HG02571 (cell line): ENCODE data around the gene DCAF17.

ENCODE experiments used
- ATAC-seq: cut with Tn5 transposase; IDR thresholded peaks from one replicate; pipeline ENCODE4 v1.9.1; 2021; ENCODE audit warnings: mild to moderate bottlenecking, moderate library complexity; ENCODE audit not compliant: unreplicated experiment

The DCAF17 gene, protein sequence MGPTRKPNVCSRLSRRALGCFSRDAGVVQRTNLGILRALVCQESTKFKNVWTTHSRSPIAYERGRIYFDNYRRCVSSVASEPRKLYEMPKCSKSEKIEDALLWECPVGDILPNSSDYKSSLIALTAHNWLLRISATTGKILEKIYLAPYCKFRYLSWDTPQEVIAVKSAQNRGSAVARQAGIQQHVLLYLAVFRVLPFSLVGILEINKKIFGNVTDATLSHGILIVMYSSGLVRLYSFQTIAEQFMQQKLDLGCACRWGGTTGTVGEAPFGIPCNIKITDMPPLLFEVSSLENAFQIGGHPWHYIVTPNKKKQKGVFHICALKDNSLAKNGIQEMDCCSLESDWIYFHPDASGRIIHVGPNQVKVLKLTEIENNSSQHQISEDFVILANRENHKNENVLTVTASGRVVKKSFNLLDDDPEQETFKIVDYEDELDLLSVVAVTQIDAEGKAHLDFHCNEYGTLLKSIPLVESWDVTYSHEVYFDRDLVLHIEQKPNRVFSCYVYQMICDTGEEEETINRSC

DNA sequence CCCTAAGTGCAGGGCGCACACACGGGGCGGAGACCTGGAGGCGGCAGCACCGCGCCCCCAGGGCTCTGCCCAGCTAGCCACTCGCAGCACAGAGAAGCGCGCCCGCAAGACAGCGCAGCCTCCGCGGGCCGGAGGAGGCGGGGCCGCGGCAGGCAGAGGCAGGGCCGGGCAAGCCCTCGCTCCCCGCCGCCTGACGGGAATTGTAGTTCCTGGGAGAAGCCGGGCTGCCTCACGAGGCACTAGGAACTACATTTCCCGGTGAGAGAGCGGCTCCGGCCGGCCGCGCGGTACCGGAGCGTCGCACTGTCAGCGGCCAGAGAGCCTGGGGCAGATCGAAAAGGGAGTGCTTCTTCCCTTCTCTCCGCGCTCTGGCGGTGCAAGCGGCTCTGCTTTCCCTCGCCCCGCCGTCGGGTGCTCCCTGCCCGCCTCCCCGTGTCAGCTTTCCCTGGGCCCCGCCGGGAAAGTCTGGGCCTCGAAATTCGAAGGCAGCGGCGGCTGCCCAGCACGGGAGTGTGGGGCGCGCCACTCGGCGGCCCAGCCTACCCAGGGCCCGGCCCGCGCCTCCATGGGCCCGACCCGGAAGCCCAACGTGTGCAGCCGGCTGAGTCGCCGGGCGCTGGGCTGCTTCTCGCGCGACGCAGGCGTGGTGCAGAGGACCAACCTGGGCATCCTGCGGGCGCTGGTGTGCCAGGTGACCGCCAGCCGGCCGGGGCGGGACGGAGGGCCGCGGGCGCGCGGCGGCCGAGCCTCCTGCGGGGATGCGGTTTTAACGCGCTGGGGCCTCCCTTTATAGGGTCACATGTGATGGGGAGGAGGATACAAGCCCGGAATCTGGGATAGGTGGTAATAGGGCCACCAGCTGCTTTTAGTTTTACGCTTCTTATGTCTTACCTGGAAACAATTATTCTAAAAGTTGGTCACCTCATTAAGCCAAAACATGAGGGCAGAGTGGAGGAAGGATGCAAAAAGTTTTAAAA is at the start of gene DCAF17:
Gene DCAF17 (plus strand): TSS at position 214 of the 977 bp plus-strand sequence. CDS start 352 bp downstream, at position 566.
- ATAC-seq, result peak; percentile 91

DNA sequence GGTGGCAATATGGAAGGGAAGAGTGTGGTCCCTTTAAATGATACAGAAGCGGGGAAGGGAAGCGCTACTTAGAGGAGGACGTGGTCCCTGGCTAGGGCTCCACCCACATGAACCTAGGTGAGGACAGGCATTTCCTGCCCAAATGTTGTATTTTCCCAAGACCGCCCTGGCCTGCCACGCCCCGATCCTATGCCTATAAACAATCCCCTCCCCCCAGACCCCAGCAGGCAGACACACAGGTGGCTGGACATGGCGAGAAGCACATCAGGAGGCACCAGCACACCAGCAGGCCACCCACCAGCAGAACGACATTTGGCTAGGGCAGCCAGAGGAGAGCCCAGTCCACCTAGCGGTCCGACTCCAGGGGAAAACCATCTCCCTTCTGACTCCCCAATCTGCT is 47.4 kb upstream of the DCAF17 start:
- ATAC-seq, result no peak

DNA sequence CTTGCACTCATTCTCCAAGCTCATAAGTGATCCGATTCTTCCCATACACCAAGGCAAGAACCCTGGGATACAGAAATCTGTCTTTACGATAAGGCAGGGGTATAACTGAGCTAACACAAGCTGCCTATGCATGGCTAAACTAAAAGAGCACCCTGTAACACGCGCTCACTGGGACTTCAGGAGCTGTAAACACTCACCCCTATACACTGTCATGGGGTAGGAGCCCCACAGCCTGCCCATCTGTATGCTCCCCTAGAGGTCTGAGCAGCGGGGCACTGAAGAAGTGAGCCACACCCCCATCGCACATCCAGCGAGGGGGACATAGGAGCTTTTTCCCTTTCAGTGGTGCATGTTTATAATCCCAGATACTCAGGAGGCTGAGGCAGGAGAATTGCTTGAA is 47.0 kb upstream of the DCAF17 start:
- ATAC-seq, result no peak

DNA sequence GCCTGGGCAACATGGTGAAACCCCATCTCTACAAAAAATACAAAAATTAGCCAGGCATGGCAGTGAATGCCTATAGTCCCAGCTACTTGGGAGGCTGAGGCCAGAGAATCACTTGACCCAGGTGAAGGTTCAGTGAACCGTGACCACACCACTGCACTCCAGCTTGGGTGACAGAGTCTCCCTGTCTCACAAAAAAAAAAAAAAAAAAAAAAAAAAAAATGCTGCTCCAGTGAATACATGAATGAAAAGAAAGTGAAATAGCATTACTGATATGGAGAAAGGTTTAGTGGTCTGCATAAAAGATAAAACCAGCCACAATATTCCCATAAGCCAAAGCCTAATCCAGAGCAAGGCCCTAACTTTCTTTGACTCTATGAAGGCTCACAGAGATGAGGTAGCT is 44.7 kb upstream of the DCAF17 start:
- no peak for ATAC-seq

DNA sequence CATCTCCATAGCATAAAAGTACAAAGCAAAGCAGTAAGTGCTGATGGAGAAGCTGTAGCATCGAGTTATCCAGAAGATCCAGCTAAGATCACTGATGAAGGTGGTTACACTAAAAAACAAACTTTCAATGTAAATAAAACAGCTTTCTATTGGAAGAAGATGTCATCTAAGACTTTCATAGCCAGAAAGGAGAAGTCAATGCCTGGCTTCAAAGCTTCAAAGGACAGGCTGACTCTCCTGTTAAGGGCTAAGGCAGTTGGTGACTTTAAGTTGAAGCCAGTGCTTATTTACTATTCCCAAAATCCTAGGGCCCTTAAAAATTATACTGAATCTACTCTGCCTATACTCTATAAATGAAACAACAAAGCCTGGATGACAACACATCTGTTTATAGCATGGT is 44.2 kb upstream of the DCAF17 start:
- no peak for ATAC-seq

DNA sequence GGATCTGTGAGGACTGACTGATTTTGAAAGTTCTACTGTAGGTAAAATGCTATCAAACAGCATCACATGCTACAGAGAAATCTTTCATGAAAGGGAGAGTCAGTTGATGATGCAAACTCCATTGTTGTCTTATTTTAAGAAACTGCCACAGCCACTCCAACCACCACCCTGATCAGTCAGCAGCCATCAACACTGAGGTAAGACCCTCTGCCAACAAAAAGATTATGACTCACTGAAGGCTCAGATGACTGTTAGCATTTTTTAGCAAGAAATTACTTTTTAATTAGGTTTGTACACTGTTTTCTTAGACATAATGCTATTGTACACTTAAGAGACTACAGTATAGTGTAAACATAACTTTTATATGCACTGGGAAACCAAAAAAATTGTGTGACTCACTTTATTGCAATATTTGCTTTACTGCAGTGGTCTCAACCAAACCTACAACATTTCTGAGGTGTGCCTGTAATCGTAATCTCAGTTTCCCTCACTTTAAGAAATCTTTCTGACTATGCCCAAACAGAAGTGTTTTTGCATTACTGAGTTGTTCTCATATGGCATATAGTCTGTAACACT is 43.0 kb upstream of the DCAF17 start:
- no peak for ATAC-seq

DNA sequence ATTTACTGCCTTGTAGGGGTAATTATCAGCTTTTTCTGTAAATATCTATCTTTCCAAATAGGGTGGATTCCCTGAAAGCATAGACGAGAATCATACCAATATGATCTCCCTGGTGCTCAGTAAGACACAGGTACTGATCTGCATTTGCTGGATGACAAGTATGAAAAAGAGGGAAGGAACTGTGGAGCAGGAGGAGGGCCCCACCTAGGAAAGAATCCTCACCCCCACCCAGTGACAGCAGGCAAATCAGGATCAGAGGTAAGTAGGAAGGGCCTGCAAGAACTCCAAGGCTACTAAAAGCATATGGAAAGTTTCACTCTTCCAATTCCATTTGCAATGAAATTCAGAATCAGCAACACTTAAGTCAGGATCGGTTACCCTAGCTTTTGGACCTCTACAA is 42.5 kb upstream of the DCAF17 start:
- ATAC-seq, result no peak

DNA sequence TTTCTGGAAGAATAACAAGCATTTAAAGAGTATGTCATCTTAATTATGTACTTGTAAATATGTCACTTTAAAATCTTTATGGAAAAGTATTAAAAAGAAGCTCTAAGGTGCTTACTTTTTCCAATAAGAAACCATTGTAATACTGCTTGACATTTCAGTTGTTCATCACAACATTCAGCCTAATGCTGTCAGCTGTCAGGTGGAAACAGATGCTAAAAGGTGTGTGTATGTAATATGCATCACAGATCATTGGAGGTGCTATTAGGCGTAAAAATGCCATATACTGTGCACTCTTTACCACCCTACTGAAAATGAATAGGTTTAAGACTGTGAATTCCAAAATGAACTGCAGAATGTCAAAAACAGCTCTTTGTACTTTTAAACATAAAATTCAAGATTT is 40.5 kb upstream of the DCAF17 start:
- no peak for ATAC-seq

DNA sequence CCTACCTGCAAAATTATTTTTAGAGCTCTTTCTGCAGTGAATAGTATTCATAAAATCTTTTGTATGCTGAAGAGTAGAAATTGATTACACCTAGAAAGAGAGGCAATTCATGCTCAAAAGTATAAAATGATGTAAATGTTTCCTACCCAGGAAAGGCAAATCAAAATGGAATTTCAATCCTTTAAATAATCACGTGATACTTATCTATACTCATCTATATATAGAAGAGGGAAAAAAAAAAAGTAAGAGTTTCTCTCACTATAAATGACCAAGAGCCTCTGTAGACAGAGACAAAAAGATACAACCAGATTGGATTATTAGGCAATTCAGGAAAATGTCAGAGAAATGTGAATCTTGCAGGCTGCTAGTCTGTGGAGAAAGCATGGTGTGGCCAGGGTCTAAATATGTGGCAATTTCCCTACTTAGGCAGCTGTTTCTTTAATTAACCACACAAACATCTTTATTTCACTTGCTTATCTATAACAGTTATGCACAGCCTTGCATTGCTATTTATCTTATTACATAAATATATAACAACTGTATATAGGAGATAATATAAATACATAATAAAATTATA is 39.8 kb upstream of the DCAF17 start:
- no peak for ATAC-seq

DNA sequence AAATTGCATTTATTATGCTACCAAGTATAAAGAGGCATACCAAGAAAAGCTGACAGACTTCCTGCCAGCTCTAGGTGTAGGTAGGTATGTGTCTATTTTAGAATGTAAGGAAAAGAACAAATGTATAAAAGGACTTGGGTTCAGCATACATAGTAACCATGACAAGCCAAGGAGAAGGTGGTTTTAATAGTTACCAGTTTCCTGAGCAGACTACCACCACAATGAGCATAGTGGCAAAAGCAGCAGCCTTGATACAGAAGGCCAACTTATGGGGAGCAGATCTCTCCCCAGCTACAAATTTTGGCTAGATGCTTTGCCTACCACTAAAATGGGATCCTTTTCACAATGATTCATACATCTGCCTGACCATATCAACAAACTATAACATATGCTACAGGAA is 34.7 kb upstream of the DCAF17 start:
- ATAC-seq, result no peak

DNA sequence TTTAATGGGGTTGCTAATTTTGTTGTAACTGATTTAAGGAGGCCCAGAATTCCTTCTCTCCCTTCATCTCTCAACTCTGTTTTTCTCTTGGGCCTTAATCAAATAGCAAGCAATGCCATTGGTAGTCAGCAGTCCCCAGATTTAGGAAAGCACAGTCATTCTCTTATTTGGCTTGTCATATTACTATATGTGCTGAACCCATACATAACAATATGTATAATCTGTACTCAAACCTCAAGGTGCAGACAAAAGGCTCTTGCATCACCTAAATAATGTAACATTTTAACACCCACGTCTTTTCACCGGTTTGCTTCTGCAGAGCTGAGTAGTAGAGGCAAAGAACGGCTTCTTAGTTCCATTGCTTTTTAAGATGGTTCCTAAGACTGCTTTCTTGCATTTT is 33.6 kb upstream of the DCAF17 start:
- no peak for ATAC-seq

DNA sequence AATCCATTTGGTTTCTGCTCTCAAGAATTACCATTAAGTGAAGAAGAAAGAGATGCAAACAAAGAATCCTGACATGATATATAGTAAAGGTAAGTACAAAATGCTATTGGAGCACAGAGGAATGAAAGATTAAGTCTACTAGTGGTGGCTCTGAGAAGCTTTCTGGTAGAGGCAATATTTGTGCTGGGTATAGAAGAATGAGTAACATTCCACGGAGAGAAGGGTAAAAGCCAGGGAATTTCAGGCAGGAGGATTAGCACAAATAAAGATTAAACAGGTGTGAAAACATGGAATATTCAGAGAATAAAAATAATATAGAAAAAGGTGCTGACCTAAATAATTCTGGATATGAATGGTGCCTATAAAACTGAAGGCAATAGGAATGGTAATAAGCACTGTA is 32.1 kb upstream of the DCAF17 start:
- ATAC-seq, result no peak

DNA sequence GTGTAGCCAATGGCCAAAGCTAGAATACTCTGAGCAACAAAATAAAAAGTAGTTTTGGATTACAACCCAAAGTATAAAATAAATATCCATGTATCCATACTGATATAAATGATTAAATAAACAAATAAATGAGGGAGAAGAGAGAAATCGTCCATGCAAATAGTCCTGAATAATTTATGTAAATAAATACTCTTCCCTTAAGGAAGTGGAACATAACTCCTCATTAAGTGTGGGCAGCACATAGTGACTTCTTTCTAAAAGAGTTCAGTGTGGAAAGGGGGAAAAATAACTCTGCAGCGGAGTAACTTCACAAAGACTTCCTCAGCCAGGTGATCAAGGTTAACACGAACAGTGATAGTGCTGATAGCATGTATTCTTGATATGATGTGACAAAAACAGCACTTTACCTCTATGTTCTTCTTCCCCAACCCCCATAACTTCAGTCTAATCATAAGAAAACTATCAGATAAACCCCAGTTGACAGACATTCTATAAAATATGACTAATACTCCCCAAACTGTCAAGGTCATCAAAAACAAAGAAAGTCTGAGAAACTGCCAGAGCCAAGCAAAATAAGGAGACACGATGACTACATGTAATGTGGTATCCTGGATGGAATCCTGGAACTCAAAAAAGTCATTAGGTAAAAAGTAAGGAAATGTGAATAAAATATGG is 31.0 kb upstream of the DCAF17 start:
- no peak for ATAC-seq

DNA sequence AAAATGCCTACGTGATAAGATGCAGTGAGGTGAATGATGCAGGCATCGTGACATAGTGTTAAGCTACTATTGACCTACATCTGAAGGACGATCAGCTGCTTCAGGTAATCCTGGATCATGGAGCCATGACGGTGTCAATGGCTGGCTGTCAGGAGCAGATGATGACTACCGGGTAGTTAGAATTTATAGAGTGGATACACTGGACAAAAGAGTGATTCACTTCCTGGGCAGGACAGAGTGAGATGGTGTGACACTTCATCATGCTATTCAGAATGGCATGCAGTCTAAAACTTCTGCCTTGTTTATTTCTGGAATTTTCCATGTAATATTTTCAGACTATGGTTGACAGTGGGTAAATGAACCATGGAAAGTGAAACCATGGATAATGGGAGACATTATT is 29.8 kb upstream of the DCAF17 start:
- no peak for ATAC-seq

DNA sequence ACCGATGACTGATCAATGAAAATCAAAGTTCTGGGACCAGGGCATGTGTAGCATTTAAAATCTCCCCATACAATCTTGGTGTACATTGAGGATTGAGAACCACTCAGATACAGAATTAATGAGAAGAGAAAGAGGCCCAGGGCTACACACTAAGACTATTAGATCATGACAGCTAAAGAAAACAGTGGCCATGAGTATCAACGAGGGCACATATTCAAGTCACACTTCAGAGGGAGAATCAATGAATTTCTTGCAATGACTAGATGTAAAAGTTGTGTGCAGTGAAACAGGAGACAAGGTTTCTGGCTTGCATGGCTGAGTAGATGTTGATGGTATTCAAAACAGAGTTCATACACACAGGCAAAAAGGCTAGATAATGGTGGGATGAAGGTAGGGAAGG is 29.3 kb upstream of the DCAF17 start:
- no peak for ATAC-seq

DNA sequence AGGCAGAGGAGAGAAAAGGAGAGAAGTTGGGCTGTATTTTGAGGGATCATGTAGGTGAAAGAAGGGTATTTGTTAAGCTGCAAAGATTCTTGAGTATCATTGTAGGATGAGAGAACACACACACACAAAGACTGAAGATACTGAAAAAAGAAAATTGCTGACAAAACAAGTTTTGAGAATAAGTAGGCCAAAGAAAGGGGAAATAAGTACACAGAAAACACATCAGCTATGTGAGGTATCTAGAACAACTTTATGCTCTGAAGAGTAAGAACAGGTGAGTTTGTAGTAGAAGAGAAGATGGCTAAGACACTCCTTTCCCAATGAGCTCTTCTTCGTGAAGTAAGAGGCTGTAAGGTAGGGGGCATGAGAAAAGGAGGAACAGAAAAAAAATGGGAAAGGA is 28.5 kb upstream of the DCAF17 start:
- no peak for ATAC-seq

DNA sequence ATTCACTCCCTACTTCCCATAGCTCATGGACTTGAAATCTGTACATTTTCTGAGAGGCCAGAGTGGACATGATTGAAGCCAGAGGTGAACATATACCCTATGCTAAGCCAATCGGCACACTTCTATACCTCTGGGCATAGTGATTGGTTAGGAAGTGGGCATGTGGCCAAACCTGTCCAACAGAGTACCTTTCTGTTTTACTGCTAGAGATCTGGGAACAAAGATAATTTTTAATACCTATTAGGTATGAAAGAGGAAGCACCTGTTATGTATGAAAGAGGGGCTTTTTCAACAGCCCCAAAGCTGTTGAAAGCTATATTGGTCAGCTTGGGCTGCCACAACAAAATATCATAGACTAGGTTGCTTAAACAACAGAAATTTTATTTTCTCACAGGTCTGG is 28.0 kb upstream of the DCAF17 start:
- no peak for ATAC-seq

DNA sequence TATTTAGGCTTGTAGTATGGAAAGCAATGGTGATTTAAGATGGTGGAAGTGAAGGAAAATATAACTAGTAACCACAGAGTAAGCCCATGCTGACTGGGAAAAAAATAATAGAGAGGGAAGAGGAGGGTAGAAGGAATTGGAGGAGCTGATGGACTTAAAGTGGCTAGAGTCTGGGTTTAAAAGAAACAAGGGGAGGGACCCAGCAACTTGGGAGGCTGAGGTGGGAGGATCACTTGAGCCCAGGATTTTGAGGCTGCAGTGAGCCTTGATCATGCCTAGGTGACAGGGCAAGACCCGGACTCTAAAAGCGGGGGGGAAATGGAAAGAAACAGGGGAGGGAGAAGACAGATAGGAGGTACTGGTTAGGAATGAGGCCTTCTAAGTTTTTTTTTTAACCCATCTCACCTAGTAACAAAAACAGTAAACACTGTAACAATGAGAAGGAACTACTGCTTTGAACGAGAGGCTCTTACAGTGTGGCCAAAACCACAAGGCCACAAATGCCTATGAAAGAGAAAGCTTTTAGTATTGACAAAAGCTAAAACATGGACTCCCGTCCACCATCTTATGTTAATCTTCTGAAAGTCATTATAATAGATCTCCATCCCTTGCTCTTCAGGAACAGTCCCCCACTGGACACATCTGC is 26.9 kb upstream of the DCAF17 start:
- peak; percentile 54 for ATAC-seq

DNA sequence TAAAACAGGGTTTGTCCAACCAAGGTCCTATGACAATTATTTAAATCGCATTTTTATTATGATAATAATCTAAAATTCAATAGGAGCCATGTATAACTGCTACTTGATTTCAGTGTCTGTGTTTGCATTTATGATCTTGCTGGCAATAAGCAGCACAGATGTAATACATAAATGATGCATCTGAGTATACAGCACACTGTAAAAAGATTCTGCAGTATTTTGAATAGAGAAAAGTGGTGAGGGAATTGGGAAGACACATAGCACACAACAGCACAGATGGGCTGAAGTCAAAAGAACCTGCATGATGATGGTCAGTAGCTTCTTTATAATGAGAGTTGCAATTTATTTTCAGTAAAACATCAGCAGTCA is 26.4 kb upstream of the DCAF17 start:
- ATAC-seq, result no peak

DNA sequence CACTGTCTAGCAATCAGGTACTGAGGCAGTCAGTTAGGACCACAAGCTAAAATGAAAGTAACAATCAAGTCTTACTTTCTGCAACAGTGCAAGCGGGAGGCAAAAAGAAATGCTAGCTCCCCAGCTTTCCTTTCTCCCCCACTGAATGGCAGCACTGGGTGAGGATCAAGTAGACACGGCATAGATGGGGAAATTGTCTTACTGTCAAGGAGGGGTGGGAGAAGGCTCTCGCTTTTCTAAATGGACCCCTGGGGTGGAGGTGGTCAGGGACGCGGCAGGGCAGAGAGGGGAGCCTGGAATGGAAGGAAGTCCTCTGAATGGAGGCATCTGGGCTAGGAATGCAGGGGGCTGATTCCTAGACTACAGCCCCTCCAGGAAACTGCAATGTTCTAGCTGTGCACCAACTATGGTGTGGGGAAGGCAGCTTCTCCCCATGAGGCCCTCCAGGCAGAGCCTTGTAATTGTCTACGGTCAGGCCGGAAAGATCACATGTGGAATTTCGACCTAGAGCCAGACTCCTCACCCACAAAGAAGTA is 24.5 kb upstream of the DCAF17 start:
- no peak for ATAC-seq
